NCI-H524 (cell line): ENCODE results near the gene TMOD2.
A peak's percentile ranks its signal among the peaks of the same experiment; 100 is the strongest.
"Not testable (repeated sequence)": the region's sequence is repeated elsewhere in the genome, so short reads cannot be mapped to it uniquely, and the experiment has no call there.

Source experiments
- DNase-seq, 2 experiments: peaks; one replicate each; lab custom pipeline; 2025; lab: John Stamatoyannopoulos, UW

Gene TMOD2

DNA sequence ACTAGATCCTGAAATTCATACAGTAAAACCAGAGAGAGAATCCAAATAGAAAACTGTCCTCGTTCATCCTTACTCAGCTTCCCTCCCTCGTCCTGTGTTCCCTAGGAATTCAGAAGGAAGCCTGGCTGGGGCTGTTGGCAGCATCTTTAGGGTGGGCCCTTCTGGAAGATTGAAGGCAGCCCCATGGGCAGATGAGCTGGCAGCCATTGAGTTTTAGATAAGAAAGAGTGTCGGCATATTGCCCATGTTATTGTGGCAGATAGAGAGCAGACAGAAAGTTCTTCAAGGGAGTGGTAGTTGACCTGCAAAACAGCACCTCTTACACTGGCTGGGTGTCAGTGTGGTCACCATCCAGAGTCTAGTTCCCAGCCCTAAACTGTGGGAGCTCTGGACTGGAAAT lies 23.5 kb downstream of the TMOD2 start:
- DNase-seq = no peak

- DNase-seq = peak; percentile 56 to 80
Measured at GRCh38 chr15:51775967-51776816, 24.8 kb downstream of the TMOD2 start.

GRCh38 chr15:51776952-51777569 lies 25.7 kb downstream of the TMOD2 start:
- peak; percentile 71 to 84 for DNase-seq

- DNase-seq = no peak
Measured at GRCh38 chr15:51780636-51781035, 29.2 kb downstream of the TMOD2 start.

DNA sequence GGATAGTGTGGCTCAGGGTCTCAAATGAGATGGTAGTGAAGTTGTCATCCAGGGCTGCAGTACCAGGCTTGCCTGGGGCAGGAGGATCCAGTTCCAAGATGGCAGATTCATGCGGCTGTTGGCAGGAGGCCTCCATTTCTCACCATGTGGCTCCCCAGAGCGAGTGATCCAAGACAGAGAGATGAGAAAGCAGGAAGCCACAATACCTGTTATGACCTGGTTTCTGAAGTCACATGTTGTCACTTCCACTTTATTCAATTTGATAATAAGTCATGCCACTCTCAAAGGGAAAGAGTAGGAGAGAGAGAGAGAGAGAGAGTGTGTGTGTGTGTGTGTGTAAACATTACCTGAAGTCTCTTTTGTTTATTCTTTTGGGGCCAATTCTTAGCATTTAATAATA lies 30.1 kb downstream of the TMOD2 start:
- no peak for DNase-seq

DNA sequence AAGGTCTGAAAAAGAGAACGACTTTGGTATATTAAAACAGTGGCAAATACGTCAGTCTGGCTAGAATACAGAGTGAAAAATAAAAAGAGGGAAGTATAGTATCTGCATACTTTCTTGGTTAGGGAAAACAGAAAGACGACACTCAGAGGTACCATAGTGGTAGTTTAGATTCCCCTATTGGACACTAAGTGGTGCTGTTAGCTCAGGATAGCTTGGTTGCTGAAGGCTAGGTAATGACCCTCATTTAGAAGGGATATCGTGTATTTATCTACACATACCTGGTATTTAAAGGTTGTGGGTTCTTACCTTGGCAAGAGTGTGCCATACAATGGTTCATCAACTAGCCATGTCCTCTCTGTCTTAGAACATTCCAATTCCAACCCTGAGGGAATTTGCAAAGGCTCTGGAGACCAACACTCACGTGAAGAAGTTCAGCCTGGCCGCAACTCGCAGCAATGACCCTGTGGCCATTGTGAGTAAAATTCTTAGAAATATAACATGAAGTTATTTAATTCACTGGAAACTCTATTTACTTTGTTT lies 31.0 kb downstream of the TMOD2 start:
- peak; percentile 19 to 41 for DNase-seq

DNA sequence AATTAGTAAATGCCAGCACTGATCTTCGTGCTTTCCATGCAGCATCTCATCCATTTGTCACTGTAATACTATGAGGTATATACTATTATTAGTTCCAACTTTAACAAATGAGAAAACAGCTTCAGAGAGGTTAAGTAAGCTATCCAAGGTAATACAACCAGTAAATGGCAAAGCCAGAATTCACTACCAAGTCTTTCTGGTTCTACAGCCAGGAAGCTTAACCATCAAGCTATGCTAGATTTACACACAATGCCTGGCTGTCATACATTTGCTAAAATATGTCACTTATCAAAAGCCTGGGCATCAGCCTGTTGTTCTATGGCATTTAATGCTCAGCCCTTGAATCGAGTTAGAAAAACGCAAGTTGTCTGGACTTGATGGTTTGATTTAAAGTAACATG lies 32.6 kb downstream of the TMOD2 start:
- DNase-seq = no peak

DNA sequence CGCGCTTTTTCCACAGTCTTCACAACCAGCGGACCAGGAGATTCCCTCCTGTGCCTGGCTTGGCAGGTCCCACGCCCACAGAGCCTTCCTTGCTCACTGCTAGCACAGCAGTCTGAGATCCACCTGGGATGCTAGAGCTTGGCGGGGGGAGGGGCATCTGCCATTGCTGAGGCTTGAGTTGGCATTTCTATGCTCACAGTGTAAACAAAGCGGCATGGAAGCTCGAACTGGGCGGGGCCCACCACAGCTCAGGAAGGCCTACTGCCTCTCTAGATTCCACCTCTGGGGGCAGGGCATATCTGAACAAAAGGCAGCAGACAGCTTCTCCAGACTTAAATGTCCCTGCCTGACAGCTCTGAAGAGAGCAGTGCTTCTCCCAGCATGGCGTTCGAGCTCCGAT lies 35.7 kb downstream of the TMOD2 start:
- DNase-seq = not testable (repeated sequence)

DNA sequence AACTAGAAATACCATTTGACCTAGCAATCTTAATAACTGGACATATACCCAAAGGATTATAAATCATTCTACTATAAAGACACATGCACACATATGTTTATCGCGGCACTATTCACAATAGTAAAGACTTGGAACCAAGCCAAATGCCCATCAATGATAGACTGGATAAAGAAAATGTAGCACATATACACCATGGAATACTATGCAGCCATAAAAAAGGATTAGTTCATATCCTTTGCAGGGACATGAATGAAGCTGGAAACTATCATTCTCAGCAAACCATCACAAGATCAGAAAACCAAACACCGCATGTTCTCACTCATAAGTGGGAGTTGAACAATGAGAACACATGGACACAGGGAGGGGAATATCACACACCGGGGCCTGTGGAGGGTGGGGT lies 41.1 kb downstream of the TMOD2 start:
- not testable (repeated sequence) for DNase-seq

DNA sequence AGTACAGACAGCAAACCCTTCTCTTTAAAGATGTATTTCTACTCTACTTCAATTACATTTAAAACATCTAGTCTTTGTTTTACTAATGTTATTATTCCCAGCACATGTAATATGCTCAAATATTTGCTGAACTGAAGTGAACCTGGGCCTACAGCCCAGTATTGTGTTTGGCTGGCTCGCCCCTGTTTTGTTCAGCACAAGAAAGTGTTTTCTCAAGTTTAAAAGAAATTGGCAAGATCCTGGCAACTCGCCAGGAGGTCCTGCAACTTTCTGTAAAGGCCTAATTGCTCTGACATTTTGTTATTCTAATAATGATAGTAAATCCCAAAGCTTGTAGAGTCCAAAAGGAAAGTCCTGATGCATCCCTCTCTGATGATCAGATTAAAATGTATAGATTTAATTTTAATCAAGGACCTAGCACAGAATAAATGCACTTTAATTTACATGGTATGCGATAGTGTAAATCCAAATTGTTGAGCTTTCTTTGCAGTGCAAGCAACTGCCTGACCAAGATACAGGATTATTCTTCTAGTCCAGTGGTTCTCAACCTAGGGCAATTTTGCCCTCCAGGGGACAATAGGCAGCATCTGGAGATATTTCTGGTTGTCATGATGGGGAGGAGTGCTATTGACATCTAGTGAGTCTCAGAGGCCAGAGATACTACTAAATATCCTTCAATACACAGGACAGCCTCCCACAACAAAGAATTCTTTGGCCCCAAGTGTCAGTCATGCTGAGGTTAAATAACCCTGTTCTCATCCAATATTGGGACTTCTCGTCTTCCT lies 42.3 kb downstream of the TMOD2 start:
- DNase-seq = no peak

DNA sequence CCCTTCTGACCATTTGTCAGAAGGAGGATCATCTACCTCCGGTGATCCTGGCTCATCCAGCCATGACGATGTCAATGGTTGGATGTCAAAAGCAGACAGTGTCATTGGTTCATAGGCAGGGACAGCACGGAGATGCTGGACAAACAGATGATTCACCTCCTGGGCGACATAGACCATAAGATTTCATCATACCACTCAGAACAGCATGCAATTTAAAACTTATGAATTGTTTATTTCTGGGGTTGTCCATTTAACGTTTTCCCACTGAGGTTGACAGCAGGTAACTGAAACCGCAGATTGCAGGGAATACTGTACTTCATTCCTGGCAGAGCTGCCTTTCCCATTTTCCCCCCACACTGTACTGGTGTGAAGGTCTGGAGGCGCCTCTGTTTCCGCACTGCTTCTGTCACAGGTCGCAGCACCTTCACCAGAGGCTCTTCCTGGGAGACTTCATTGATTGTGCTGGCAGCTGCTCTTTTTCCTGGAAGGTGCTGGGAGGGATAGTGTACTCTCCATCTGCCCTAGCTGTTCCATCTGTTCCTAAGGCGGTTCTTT lies 45.5 kb downstream of the TMOD2 start:
- peak; percentile 91 to 94 for DNase-seq

DNA sequence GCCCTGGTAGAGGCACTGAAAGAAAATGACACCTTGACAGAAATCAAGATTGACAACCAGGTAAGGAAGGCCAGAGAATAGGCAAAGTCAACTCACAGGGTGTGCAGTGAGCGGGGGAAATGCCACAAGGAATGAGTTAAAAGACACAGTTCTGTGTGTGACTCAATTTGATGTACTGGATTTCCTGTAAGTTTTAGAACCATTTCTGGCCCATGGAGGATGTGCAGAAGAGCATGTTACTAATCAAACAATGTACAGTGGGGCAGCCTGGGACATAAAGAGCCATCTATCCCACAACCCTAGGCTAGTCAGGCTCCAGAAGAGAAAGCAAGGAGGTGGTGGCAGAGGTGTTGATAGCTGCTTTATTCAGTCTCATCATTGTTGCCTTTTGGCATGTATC lies 46.9 kb downstream of the TMOD2 start:
- no peak for DNase-seq

DNA sequence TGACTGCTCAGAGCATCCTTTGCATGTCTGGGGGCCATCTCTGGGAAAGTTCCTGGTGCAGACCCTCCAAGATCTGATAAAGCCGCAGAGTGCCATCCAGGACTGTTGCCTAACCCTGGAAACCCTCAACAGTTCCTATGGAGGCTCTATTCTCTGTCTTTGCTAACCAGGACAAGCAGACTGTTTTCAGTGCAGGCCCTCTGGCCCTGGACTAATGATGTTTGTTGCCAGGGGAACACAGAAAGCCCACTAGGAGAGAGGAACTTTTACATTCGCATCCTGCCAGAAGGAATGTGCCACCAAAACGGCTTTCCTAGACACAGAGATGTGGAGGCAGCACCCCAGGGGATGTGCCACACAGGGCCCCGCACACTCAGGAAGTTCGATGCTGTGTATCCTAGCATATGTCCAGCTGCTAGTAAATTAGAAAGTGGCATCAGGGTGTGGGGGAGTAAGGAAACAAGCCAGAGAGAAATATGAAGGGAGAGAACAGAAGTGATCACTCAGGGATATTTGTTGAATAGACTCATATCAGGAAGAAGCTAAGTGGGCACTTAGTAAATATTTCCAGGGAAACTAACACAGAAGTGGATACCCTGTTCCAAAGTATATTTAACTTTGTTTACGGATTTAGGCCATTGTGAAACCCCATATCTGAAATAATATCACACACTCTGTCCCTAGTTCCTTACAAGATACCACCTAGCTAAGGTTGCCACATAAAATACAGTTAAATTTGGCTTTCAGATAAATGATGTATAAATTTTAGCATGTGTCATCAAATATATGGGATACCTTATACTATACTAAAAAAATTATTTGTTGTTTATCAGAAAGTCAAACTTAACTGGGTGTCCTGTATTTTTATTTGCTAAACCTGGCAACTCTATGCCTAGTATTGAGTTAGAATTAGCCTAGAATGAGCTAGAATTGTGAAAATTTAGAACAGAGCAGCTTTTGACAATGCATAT lies 48.2 kb downstream of the TMOD2 start:
- DNase-seq = no peak

- peak; percentile 76 to 94 for DNase-seq
Measured at GRCh38 chr15:51801391-51801835, 50.0 kb downstream of the TMOD2 start.

DNA sequence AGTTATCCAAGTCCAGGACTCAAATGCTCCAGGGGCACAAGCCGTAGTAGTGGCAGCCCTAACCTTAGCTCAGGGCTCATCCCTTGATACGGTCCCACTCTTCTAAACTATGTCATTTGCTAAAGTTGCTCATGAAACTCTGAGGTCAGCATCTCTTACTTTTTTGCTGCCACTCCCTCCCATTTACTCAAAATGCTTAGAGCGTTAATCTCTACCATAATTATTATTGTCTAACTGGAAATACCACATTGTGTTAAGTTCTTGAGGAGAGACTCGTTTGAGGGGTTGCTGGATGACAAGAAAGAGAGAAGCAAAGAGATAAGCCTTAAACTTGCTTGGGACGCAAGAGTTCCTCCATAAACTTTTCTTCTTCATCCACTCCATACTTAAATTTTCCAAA lies 51.2 kb downstream of the TMOD2 start:
- DNase-seq = no peak

GRCh38 chr15:51803965-51804364 lies 52.6 kb downstream of the TMOD2 start:
- DNase-seq = no peak

DNA sequence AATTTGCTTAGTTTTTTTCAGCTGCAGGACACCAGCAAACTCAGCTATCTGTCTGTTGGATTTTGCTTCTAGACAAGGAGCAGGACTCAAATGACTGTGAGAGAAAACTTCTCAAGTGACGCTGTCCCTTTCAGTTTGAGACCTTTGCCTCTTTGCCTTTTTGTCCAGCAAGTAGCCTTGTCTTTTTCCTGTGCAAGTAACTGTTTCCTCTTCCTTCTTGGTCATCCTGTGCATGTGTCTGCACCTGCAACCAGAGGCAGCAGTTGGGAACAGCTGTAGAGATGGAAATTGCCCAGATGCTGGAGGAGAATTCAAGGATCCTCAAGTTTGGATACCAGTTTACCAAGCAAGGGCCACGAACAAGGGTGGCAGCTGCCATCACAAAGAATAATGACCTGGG lies 54.7 kb downstream of the TMOD2 start:
- peak in 1 of 2 experiments; percentile 9 for DNase-seq

- no peak for DNase-seq
Measured at GRCh38 chr15:51809457-51809856, 58.1 kb downstream of the TMOD2 start.

DNA sequence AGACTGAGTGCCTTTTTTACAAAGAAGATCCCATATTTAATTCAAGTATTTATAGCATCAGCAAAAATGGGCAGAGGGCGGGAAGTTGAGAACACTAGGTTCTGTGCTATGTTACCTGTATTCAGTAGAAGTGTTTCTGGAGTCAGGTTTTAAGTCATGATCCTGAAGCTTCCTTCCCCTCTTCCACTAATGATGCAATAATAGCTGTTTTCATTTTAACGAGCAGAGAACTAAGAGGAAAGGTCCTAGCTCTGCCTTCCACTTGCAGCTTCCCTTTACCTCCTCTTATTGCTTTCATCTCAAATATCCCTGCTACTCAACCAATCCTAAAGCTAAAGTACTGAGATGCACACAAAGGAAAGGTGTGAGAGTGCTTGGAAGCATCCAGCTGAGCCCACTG lies 61.2 kb downstream of the TMOD2 start:
- no peak for DNase-seq

GRCh38 chr15:51814606-51815005 lies 63.2 kb downstream of the TMOD2 start:
- no peak for DNase-seq

GRCh38 chr15:51816611-51817010 lies 65.2 kb downstream of the TMOD2 start:
- no peak for DNase-seq
